ENCODE data around the gene WAPL.
"Not testable (repeated sequence)": the region's sequence is repeated elsewhere in the genome, so short reads cannot be mapped to it uniquely, and the experiment has no call there.

Gene WAPL

GRCh38 chr10:86411281-86411841, 110.2 kb downstream of the WAPL start:
- peak; percentile 61 for DNase-seq

GRCh38 chr10:86410542-86411124, 111.0 kb downstream of the WAPL start:
- no peak for DNase-seq

- DNase-seq, result no peak
Measured at GRCh38 chr10:86409183-86409582, 112.4 kb downstream of the WAPL start.

- DNase-seq, result no peak
Measured at GRCh38 chr10:86403183-86403797, 118.3 kb downstream of the WAPL start.

GRCh38 chr10:86402283-86402941, 119.2 kb downstream of the WAPL start:
- DNase-seq, result peak; percentile 3

GRCh38 chr10:86401588-86402282, 119.9 kb downstream of the WAPL start:
- peak; percentile 48 for DNase-seq

- peak; percentile 78 for DNase-seq
Measured at GRCh38 chr10:86400705-86401587, 120.6 kb downstream of the WAPL start.

GRCh38 chr10:86399879-86400704, 121.5 kb downstream of the WAPL start:
- DNase-seq, result peak; percentile 98

GRCh38 chr10:86399514-86399878, 122.1 kb downstream of the WAPL start:
- no peak for DNase-seq

GRCh38 chr10:86397120-86397519, 124.5 kb downstream of the WAPL start:
- no peak for DNase-seq

GRCh38 chr10:86393862-86394455, 127.6 kb downstream of the WAPL start:
- DNase-seq, result no peak

- DNase-seq, result no peak
Measured at GRCh38 chr10:86393362-86393761, 128.2 kb downstream of the WAPL start.

GRCh38 chr10:86392723-86393094, 128.9 kb downstream of the WAPL start:
- no peak for DNase-seq

GRCh38 chr10:86391986-86392722, 129.4 kb downstream of the WAPL start:
- no peak for DNase-seq

GRCh38 chr10:86391236-86391840, 130.3 kb downstream of the WAPL start:
- no peak for DNase-seq

GRCh38 chr10:86390337-86391120, 131.1 kb downstream of the WAPL start:
- no peak for DNase-seq

GRCh38 chr10:86389441-86390193, 132.0 kb downstream of the WAPL start:
- peak; percentile 34 for DNase-seq

- DNase-seq, result not testable (repeated sequence)
Measured at GRCh38 chr10:86389109-86389440, 132.5 kb downstream of the WAPL start.
